ENCODE results near the gene SYT1.

SYT1 gene

GRCh38 chr12:79438480-79439174 lies 574.1 kb downstream of the SYT1 start:
- no peak for TF ChIP-seq CTCF (IDR thresholded peaks at IDR 0.05; ENCODE audit: insufficient read depth, low read depth, low read length, missing control alignments)
- DNase-seq (ENCODE audit: low read depth) = peak; percentile 51
- H3K4me3 ChIP-seq (ENCODE audit: low read length) = no peak overlapping the region

- H3K4me3 ChIP-seq (ENCODE audit: low read length) = no peak overlapping the region
- no peak for TF ChIP-seq CTCF (IDR thresholded peaks at IDR 0.05; ENCODE audit: insufficient read depth, low read depth, low read length, missing control alignments)
- no peak for DNase-seq (ENCODE audit: low read depth)
These were observed 574.7 kb downstream of the SYT1 start for GRCh38 chr12:79439175-79439825.

- peak; percentile 62 for DNase-seq (ENCODE audit: low read depth)
- no peak for TF ChIP-seq CTCF (IDR thresholded peaks at IDR 0.05; ENCODE audit: insufficient read depth, low read depth, low read length, missing control alignments)
- H3K4me3 ChIP-seq (ENCODE audit: low read length) = no peak overlapping the region
These were observed 577.0 kb downstream of the SYT1 start for GRCh38 chr12:79441534-79441933.

GRCh38 chr12:79442396-79442795 lies 577.8 kb downstream of the SYT1 start:
- no peak overlapping the region for H3K4me3 ChIP-seq (ENCODE audit: low read length)
- no peak for TF ChIP-seq CTCF (IDR thresholded peaks at IDR 0.05; ENCODE audit: insufficient read depth, low read depth, low read length, missing control alignments)
- no peak for DNase-seq (ENCODE audit: low read depth)

GRCh38 chr12:79444089-79444488 lies 579.5 kb downstream of the SYT1 start:
- TF ChIP-seq CTCF (IDR thresholded peaks at IDR 0.05; ENCODE audit: insufficient read depth, low read depth, low read length, missing control alignments) = no peak
- DNase-seq (ENCODE audit: low read depth) = peak; percentile 40
- no peak overlapping the region for H3K4me3 ChIP-seq (ENCODE audit: low read length)

- TF ChIP-seq CTCF (IDR thresholded peaks at IDR 0.05; ENCODE audit: insufficient read depth, low read depth, low read length, missing control alignments) = no peak
- no peak for DNase-seq (ENCODE audit: low read depth)
- H3K4me3 ChIP-seq (ENCODE audit: low read length) = no peak overlapping the region
These were observed 584.2 kb downstream of the SYT1 start for GRCh38 chr12:79448816-79449215.

GRCh38 chr12:79451365-79451764 lies 586.8 kb downstream of the SYT1 start:
- TF ChIP-seq CTCF (IDR thresholded peaks at IDR 0.05; ENCODE audit: insufficient read depth, low read depth, low read length, missing control alignments) = no peak
- no peak overlapping the region for H3K4me3 ChIP-seq (ENCODE audit: low read length)
- no peak for DNase-seq (ENCODE audit: low read depth)
